Large intestine (tissue), 3 donors: ENCODE measurements around the gene FMN1. TPM values are rescaled to one million over a fixed set of nuclear protein-coding genes. Genes with fewer than 3 reads are reported as not detected.

Experiments used
- DNase-seq, 2 donors: peaks; one replicate each; pipeline versions ENCODE4 v3.0.0 to v3.0.0-alpha.2; 2013
- H3K27ac ChIP-seq: one replicate; pipeline ENCODE4 v1.5.1; 2013; ENCODE audit warnings: low read length
- H3K27me3 ChIP-seq: 2 replicates; pipeline ENCODE4 v1.6.1; 2013; ENCODE audit warnings: low read length; ENCODE audit not compliant: control insufficient read depth, insufficient read depth
- H3K36me3 ChIP-seq: 2 replicates; pipeline ENCODE4 v1.6.1; 2013; ENCODE audit warnings: low read length; ENCODE audit not compliant: control insufficient read depth, insufficient read depth
- H3K4me1 ChIP-seq: one replicate; pipeline ENCODE4 v1.6.1; 2013; ENCODE audit warnings: low read length; ENCODE audit not compliant: control insufficient read depth, insufficient read depth
- H3K4me3 ChIP-seq: one replicate; pipeline ENCODE4 v1.5.1; 2013; ENCODE audit warnings: low read length
- H3K9me3 ChIP-seq: one replicate; pipeline ENCODE4 v1.6.1; 2013; ENCODE audit warnings: mild to moderate bottlenecking, low read depth, low read length, moderate library complexity; ENCODE audit not compliant: control insufficient read depth
- WGBS: methylation state at CpG from one replicate; pipeline ENCODE4 v1.1.5; 2013; ENCODE audit warnings: low lambda C conversion rate; ENCODE audit not compliant: insufficient coverage; 5-methylcytosine and 5-hydroxymethylcytosine counted together
- polyA plus RNA-seq: library from polyadenylated mRNA; unstranded; fragments of 120-200 nt; gene quantifications from one replicate; pipeline ENCODE4 v1.2.1, GENCODE V29; 2013

FMN1 gene
- polyA plus RNA-seq, 1 donor = 0.88 TPM

DNA sequence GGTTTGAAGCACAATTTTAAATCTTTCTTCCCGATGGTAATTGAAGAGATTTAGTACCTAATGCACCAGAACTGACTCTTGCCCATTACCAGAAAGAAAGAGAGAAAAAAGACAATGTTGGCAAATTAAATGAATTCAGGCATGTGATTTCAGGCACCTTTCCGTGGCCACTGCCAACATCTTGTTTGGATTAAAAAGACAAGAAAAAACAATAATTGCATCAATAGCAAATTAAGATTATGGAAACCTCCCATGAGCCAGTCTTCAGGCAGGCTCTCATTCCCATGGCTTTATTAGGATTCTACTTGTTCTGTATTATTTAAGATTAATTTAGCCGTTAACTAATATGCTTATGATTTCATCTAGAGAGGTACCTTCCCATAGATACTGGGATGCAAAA is 283.7 kb downstream of the FMN1 start:
- no CpG with 5 or more reads among the region's 3 CpGs for WGBS
- no peak for DNase-seq
- Histone ChIP-seq H3K9me3 (no peaks in the 10 kb centered on the region), H3K4me1 (no peaks in the 10 kb centered on the region), H3K27ac (no peak overlapping the region), H3K4me3 (no peak overlapping the region), H3K27me3 (no peaks in the 10 kb centered on the region), H3K36me3 (no peaks in the 10 kb centered on the region)

DNA sequence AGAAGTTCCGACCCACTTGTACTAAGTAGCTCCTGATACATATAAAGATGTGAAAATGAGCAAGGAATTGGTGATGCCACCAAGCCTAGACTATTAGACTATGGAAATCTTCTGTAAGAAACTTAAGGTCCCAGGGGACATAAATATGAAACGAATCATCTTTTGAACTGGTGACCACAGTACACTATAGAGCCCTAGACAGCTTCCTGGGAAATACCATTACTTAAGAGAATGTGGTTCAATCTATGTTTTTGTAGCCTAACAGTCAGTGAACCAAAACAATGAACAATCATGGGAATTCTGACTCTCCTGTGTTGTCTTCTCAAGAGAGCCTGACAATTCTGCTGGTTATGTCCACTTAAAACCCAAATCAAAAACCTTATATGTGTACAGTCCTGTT is 285.1 kb downstream of the FMN1 start:
- WGBS = 78% methylated on average over 1 of the region's 2 CpGs
- Histone ChIP-seq H3K27me3 (no peaks in the 10 kb centered on the region), H3K27ac (no peak overlapping the region), H3K4me1 (no peaks in the 10 kb centered on the region), H3K36me3 (no peaks in the 10 kb centered on the region), H3K9me3 (no peaks in the 10 kb centered on the region), H3K4me3 (no peak overlapping the region)
- DNase-seq = no peak

DNA sequence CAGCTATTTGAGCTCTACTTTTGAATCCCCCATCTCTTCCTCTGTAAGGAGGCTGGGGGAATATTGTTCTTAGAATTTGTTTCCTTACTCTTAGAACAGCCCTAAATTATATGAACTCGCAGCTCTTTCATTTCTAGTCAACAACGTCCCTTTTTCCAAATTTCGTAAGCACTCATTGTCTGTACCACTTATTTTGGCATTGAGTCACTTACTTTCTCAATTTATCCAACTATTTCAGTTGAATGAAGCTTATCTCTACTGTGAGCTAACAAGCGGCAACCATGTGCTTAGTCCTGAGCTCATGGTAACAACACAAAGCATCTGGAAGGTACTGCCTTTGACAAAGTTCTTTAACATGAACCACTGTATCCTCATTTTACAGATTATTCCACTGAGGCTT is 285.6 kb downstream of the FMN1 start:
- DNase-seq = no peak
- WGBS = 83% methylated on average over 2 of the region's 4 CpGs
- Histone ChIP-seq H3K4me3 (no peak overlapping the region), H3K4me1 (no peaks in the 10 kb centered on the region), H3K36me3 (no peaks in the 10 kb centered on the region), H3K27ac (no peak overlapping the region), H3K9me3 (no peaks in the 10 kb centered on the region), H3K27me3 (no peaks in the 10 kb centered on the region)

DNA sequence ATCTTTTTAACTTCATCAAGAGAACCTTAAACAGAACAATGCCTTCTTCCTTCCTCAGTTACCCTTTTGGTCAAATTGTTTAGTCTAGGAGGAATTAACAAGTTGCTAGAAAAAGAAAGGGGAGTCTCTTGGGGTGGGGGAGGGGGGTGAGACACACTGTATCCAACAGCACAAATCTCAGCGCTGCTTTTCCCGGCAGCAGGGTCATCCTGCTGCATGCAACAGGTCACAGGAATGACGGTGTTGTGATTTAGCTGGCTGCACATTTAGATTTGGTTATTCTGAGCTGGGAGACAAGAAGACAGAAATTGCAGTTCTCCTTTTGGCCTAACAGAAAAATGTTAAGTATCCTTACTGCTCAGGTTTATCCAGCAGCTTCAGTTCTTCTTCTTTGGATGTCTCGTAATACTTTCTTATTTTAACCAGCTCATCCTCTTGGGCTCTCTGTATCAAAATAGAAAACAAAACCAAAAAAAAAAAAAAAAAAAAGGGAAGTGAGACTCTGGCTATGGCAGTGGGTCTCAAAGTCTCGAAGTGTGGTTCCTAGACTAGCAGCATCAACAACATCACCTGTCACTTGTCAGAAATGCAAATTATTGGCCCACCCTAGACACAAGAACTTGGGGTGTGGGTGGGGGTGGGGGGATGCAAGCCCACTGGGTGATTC is 286.2 kb downstream of the FMN1 start:
- Histone ChIP-seq H3K9me3 (no peaks in the 10 kb centered on the region), H3K4me1 (no peaks in the 10 kb centered on the region), H3K27ac (no peak overlapping the region), H3K27me3 (no peaks in the 10 kb centered on the region), H3K4me3 (no peak overlapping the region), H3K36me3 (no peaks in the 10 kb centered on the region)
- WGBS = 80% methylated on average over 1 of the region's 5 CpGs
- DNase-seq = peak in 1 of 2 donors; percentile 6

DNA sequence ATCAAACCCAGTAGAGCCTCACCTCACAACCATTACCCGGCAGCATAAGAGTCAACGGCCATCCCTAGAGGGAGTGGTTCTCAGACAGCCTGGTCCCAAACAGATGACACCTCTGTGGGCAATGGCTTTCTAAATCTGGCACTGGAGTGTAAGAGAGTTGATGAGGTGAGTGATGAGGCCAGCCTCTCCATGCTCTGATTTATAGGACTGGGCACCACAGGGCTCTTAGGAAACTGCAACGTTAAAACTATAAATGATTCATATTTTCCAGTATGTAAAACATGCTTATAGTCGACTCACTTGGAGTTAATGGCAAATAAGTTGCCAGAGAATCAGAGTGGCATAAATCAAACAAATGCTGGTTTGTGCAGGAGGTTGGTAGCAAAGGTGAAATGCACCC is 289.0 kb downstream of the FMN1 start:
- Histone ChIP-seq H3K36me3 (no peaks in the 10 kb centered on the region), H3K27me3 (no peaks in the 10 kb centered on the region), H3K9me3 (no peaks in the 10 kb centered on the region), H3K4me3 (no peak overlapping the region), H3K27ac (no peak overlapping the region), H3K4me1 (no peaks in the 10 kb centered on the region)
- WGBS = no CpG with 5 or more reads among the region's 4 CpGs
- DNase-seq = no peak

DNA sequence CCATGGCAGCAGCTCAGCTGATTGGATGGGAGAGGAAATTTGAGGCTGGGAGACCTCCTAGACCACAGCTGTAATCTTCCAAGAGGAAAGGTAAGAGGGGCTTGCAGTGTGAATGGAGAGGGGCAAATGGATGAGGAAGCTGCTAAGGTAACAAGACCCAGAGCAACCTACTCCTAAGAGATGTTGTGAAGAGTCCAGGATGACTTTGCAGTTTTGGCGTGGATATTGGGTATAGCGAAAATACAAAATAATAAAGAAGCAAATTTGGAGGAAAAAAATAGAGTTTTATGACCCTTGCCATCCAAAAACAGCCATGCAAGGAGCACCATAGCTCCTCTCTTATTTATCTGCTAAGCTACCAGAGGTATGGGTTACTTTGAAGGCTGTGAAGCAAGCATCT is 290.1 kb downstream of the FMN1 start:
- H3K9me3 ChIP-seq = no peaks in the 10 kb centered on the region
- H3K4me3 ChIP-seq = no peak overlapping the region
- H3K27ac ChIP-seq = no peak overlapping the region
- H3K4me1 ChIP-seq = no peaks in the 10 kb centered on the region
- WGBS = 100% methylated on average over 2 of the region's 2 CpGs
- no peak for DNase-seq
- H3K36me3 ChIP-seq = no peaks in the 10 kb centered on the region
- H3K27me3 ChIP-seq = no peaks in the 10 kb centered on the region

DNA sequence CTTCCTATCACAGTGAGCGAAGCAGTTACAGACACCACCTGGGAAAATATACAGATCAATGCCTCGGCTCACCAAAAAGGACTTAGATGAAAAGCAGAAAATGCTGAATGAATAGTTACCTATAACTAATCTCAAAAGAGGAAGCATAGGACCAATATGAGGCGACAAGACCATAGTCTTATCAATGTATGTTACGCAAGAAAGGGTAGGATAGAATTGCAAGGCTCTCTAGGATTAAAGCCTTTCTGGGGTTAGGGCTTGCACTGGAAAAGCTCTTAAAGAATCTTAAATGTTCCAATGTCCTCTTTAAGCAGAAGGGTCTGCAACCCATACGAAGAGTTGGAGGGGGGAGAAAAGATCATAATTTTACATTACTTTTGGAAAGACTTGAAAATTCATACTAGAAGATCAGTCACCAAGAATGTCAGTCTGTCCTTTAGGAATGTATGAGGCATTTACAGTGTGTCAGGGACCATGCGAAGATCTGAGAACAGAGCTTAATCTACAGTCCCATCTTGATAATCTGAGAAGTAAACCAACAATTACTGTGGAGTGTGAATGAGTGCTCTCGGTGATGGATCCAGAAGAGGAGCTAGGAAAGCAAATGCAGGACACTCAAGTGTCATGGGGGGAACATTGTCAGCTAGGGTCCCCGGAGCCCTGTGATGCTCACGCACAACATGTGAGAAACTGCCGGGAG is 290.8 kb downstream of the FMN1 start:
- Histone ChIP-seq H3K36me3 (no peaks in the 10 kb centered on the region), H3K27ac (no peak overlapping the region), H3K9me3 (no peaks in the 10 kb centered on the region), H3K4me1 (no peaks in the 10 kb centered on the region), H3K27me3 (no peaks in the 10 kb centered on the region), H3K4me3 (no peak overlapping the region)
- WGBS = 100% methylated on average over 1 of the region's 10 CpGs
- no peak for DNase-seq

DNA sequence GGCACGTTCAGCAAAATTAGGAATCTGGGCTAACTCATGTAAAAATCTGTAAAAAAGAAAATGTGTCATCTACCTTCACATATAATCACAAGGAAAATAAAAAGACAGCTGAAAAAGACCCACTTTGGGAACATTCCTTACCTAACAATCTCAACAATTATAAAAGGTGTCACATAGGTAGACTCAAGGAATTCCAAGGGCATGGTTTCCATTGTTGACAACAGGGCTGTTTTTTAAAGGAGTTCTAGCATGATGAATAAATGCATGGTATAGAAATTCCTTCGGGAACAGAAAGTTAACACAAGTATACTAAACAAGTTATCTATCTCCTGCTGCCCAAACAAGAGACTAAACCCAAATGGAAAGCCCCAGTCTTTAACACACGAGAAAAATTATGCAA is 292.5 kb downstream of the FMN1 start:
- DNase-seq = no peak
- no peaks in the 10 kb centered on the region for H3K9me3 ChIP-seq
- no peaks in the 10 kb centered on the region for H3K27me3 ChIP-seq
- WGBS = no CpG with 5 or more reads among the region's 3 CpGs
- H3K27ac ChIP-seq = no peak overlapping the region
- no peak overlapping the region for H3K4me3 ChIP-seq
- no peaks in the 10 kb centered on the region for H3K36me3 ChIP-seq
- no peaks in the 10 kb centered on the region for H3K4me1 ChIP-seq

DNA sequence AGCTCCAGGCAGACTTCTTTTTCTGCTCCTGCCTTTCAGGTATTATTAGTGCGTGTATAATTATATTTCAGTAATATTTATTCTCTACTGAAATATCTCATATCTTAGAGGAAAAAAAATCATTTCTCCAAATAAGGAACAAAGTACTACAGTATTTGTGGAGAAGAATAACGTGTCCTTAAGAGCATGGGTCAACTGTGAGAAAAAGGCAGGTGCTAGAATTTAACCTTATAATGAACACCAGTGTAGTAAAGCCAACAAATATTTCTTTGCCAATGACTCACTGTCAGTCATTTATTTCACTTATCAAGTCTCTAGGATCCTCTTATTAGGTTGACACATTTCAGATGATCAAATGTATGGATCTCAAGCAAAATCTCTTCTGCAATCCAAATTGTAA is 293.3 kb downstream of the FMN1 start:
- Histone ChIP-seq H3K4me1 (no peaks in the 10 kb centered on the region), H3K27me3 (no peaks in the 10 kb centered on the region), H3K36me3 (no peaks in the 10 kb centered on the region), H3K27ac (no peak overlapping the region), H3K4me3 (no peak overlapping the region), H3K9me3 (no peaks in the 10 kb centered on the region)
- WGBS = 80% methylated on average over 1 of the region's 2 CpGs
- no peak for DNase-seq

DNA sequence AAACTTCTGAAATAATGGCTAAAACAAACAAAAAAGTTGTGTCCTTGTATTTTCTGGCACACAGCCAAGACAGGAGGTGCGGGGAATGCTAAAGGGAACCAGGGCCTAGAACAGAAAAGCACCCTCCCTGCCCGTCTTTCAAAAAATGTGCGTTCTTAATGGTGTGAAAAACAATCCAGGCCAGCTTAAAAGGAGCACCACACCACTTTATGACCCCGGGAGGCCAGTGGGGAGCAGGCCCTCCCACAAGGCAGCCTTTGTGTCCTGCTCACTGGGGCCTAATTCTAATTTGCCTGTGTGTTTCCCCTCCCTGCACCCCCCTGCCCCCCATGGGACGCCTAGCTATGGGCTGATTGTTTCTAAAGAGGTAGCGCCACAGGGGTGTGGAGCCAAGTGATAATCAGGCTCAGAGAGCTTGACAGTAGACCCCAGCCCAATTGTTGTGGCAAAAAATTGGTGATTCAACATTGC is 295.4 kb downstream of the FMN1 start:
- no peak overlapping the region for H3K4me3 ChIP-seq
- H3K4me1 ChIP-seq = no peaks in the 10 kb centered on the region
- no peak overlapping the region for H3K27ac ChIP-seq
- DNase-seq = no peak
- no CpG with 5 or more reads among the region's 6 CpGs for WGBS
- no peaks in the 10 kb centered on the region for H3K36me3 ChIP-seq
- H3K27me3 ChIP-seq = no peaks in the 10 kb centered on the region
- no peaks in the 10 kb centered on the region for H3K9me3 ChIP-seq

DNA sequence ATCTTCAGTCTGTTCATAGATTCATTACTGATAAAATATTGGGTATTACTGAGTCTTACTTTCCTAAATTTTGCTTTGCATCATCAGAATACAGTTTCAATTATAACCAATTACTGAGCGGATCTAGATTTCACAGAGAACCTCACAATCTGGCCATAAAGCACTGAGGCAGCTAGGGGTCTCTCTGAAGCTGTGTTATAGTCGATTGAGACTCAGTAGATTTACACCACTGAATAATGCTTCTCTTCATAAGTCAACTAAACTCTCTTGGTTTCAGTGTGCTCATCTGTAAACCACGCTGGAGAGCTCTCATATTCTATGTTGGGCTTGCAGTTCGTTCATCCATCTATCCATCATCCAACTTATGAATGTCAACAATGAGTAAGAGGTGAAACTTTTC is 296.1 kb downstream of the FMN1 start:
- Histone ChIP-seq H3K27me3 (no peaks in the 10 kb centered on the region), H3K36me3 (no peaks in the 10 kb centered on the region), H3K9me3 (no peaks in the 10 kb centered on the region), H3K4me1 (no peaks in the 10 kb centered on the region), H3K27ac (no peak overlapping the region), H3K4me3 (no peak overlapping the region)
- DNase-seq = no peak
- 60% methylated on average over 1 of the region's 4 CpGs for WGBS
